ENCODE data around the gene ELP4.

GRCh38 chr11:31480930-31481329, 28.6 kb upstream of the ELP4 start:
- no peak for TF ChIP-seq RCOR1 (IDR thresholded peaks at IDR 0.05; ENCODE audit: low read depth, low read length)
- TF ChIP-seq POLR2A (IDR thresholded peaks at IDR 0.05; ENCODE audit: low read length) = no peak
- TF ChIP-seq JUN (IDR thresholded peaks at IDR 0.05) = no peak
- TF ChIP-seq, protein P1, sequence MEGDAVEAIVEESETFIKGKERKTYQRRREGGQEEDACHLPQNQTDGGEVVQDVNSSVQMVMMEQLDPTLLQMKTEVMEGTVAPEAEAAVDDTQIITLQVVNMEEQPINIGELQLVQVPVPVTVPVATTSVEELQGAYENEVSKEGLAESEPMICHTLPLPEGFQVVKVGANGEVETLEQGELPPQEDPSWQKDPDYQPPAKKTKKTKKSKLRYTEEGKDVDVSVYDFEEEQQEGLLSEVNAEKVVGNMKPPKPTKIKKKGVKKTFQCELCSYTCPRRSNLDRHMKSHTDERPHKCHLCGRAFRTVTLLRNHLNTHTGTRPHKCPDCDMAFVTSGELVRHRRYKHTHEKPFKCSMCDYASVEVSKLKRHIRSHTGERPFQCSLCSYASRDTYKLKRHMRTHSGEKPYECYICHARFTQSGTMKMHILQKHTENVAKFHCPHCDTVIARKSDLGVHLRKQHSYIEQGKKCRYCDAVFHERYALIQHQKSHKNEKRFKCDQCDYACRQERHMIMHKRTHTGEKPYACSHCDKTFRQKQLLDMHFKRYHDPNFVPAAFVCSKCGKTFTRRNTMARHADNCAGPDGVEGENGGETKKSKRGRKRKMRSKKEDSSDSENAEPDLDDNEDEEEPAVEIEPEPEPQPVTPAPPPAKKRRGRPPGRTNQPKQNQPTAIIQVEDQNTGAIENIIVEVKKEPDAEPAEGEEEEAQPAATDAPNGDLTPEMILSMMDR (IDR thresholded peaks at IDR 0.05) = no peak
- TF ChIP-seq USF2 (IDR thresholded peaks at IDR 0.05) = no peak
- TF ChIP-seq, protein P2, sequence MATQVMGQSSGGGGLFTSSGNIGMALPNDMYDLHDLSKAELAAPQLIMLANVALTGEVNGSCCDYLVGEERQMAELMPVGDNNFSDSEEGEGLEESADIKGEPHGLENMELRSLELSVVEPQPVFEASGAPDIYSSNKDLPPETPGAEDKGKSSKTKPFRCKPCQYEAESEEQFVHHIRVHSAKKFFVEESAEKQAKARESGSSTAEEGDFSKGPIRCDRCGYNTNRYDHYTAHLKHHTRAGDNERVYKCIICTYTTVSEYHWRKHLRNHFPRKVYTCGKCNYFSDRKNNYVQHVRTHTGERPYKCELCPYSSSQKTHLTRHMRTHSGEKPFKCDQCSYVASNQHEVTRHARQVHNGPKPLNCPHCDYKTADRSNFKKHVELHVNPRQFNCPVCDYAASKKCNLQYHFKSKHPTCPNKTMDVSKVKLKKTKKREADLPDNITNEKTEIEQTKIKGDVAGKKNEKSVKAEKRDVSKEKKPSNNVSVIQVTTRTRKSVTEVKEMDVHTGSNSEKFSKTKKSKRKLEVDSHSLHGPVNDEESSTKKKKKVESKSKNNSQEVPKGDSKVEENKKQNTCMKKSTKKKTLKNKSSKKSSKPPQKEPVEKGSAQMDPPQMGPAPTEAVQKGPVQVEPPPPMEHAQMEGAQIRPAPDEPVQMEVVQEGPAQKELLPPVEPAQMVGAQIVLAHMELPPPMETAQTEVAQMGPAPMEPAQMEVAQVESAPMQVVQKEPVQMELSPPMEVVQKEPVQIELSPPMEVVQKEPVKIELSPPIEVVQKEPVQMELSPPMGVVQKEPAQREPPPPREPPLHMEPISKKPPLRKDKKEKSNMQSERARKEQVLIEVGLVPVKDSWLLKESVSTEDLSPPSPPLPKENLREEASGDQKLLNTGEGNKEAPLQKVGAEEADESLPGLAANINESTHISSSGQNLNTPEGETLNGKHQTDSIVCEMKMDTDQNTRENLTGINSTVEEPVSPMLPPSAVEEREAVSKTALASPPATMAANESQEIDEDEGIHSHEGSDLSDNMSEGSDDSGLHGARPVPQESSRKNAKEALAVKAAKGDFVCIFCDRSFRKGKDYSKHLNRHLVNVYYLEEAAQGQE (IDR thresholded peaks at IDR 0.05) = no peak
- no peak for TF ChIP-seq SMC3 (IDR thresholded peaks at IDR 0.05)
- no peak for TF ChIP-seq MAX (IDR thresholded peaks at IDR 0.05)
- no peak for TF ChIP-seq CHD2 (IDR thresholded peaks at IDR 0.05; ENCODE audit: low read length, partially characterized antibody)
- TF ChIP-seq JUNB (IDR thresholded peaks at IDR 0.05) = no peak
- no peak for TF ChIP-seq FOSL2 (IDR thresholded peaks at IDR 0.05)
- no peak for TF ChIP-seq FOSL2 (CRISPR knock-in tag; IDR thresholded peaks at IDR 0.05)
- no peak for TF ChIP-seq CBX2 (IDR thresholded peaks at IDR 0.05; ENCODE audit: borderline replicate concordance, low read depth)
- no peak for TF ChIP-seq ZFP36 (IDR thresholded peaks at IDR 0.05; ENCODE audit: borderline replicate concordance, partially characterized antibody)
- TF ChIP-seq MAZ (IDR thresholded peaks at IDR 0.05; ENCODE audit: borderline replicate concordance, low read depth, low read length) = no peak

Data from A549 (cell line).